GM12864 (cell line): ENCODE data around the gene SSNA1.

Experiments used
- DNase-seq: peaks from one replicate; pipeline ENCODE4 v3.0.0-alpha.2; 2011; ENCODE audit warnings: low read depth
- H3K4me3 ChIP-seq: 2 replicates; pipeline ENCODE4 v1.5.1; 2011; ENCODE audit warnings: mild to moderate bottlenecking, low read depth, low read length, control low read depth
- CTCF ChIP-seq: IDR thresholded peaks from 2 replicates; pipeline ENCODE4 v1.5.1; 2011; ENCODE audit warnings: low read depth, mild to moderate bottlenecking, moderate library complexity, low read length, control low read depth, inconsistent platforms; ENCODE audit errors: missing control alignments

SSNA1 gene

GRCh38 chr9:137175345-137175961 lies 13.0 kb upstream of the SSNA1 start:
- no peak overlapping the region for H3K4me3 ChIP-seq
- TF ChIP-seq CTCF, result peak; percentile 28
- DNase-seq, result no peak

GRCh38 chr9:137176302-137177182 lies 11.9 kb upstream of the SSNA1 start:
- H3K4me3 ChIP-seq, result no peak overlapping the region
- TF ChIP-seq CTCF, result peak; percentile 91
- no peak for DNase-seq

- no peak for TF ChIP-seq CTCF
- no peak overlapping the region for H3K4me3 ChIP-seq
- DNase-seq, result no peak
Observed at GRCh38 chr9:137178201-137178938, 10.1 kb upstream of the SSNA1 start.

- no peak overlapping the region for H3K4me3 ChIP-seq
- TF ChIP-seq CTCF, result no peak
- DNase-seq, result no peak
Observed at GRCh38 chr9:137178939-137179630, 9.4 kb upstream of the SSNA1 start.

- DNase-seq, result no peak
- TF ChIP-seq CTCF, result no peak
- no peak overlapping the region for H3K4me3 ChIP-seq
Observed at GRCh38 chr9:137179761-137180160, 8.7 kb upstream of the SSNA1 start.

GRCh38 chr9:137180491-137180890 lies 8.0 kb upstream of the SSNA1 start:
- DNase-seq, result no peak
- H3K4me3 ChIP-seq, result no peak overlapping the region
- no peak for TF ChIP-seq CTCF
